KMS-11 (cell line): Measurements from ENCODE around the gene A1BG.

Experiments
- H2AFZ ChIP-seq: fragments of 200-600 bp; sonication (generic); 2 replicates; pipeline ENCODE4 v1.6.1; 2016; ENCODE audit warnings: antibody characterized with exemption, mixed run types, low read depth
- H3K27ac ChIP-seq: fragments of 200-600 bp; sonication (generic); 2 replicates; pipeline ENCODE4 v1.6.1; 2016; ENCODE audit warnings: mild to moderate bottlenecking, mixed run types
- H3K27me3 ChIP-seq: fragments of 200-600 bp; sonication (generic); 2 replicates; pipeline ENCODE4 v1.6.1; 2017; ENCODE audit warnings: mild to moderate bottlenecking, low read depth, mixed run types, moderate library complexity; ENCODE audit not compliant: insufficient read depth
- H3K36me3 ChIP-seq: fragments of 200-600 bp; sonication (generic); 2 replicates; pipeline ENCODE4 v1.6.1; 2017; ENCODE audit warnings: mild to moderate bottlenecking, mixed run types; ENCODE audit not compliant: insufficient read depth
- H3K4me1 ChIP-seq: fragments of 200-600 bp; sonication (generic); 2 replicates; pipeline ENCODE4 v1.6.1; 2016; ENCODE audit warnings: mild to moderate bottlenecking, low read depth, mixed run types; ENCODE audit not compliant: poor library complexity, severe bottlenecking
- H3K4me2 ChIP-seq: fragments of 200-600 bp; sonication (generic); 2 replicates; pipeline ENCODE4 v1.7.0; 2016; ENCODE audit warnings: mild to moderate bottlenecking, mixed run types
- H3K4me3 ChIP-seq: fragments of 200-600 bp; sonication (generic); IDR thresholded peaks from 2 replicates; pipeline ENCODE4 v1.6.1; 2017; ENCODE audit warnings: low read depth, low read length, mixed read lengths; ENCODE audit not compliant: insufficient read depth
- H3K79me2 ChIP-seq: fragments of 200-600 bp; sonication (generic); 2 replicates; pipeline ENCODE4 v1.6.1; 2016; ENCODE audit warnings: low read depth, mixed run types; ENCODE audit not compliant: insufficient read depth
- H3K9ac ChIP-seq: fragments of 200-600 bp; sonication (generic); 2 replicates; pipeline ENCODE4 v1.6.1; 2016; ENCODE audit warnings: mild to moderate bottlenecking, mixed run types
- H4K20me1 ChIP-seq: fragments of 200-600 bp; sonication (generic); 2 replicates; pipeline ENCODE4 v1.6.1; 2016; ENCODE audit warnings: mild to moderate bottlenecking, mixed run types; ENCODE audit not compliant: insufficient read depth
- CTCF ChIP-seq: fragments of 200-600 bp; sonication (generic); conservative IDR thresholded peaks from 2 replicates; pipeline ENCODE4 v1.6.1; 2017; ENCODE audit warnings: low read depth, mild to moderate bottlenecking, antibody characterized with exemption, low read length, moderate library complexity, mixed read lengths

The A1BG gene

GRCh38 chr19:58305932-58306323, 47.4 kb downstream of the A1BG start:
- Histone ChIP-seq H3K9ac (peak overlapping the region; percentile 62; the same call in 1 of the 2 replicates), H3K36me3 (peaks cover 18% of the 10 kb centered on the region; the same call in 1 of the 2 replicates), H3K79me2 (peaks cover 7% of the 10 kb centered on the region; the same call in 1 of the 2 replicates), H3K27me3 (no peaks in the 10 kb centered on the region), H4K20me1 (no peaks in the 10 kb centered on the region), H3K27ac (no peak overlapping the region; the same call in 1 of the 2 replicates), H3K4me3 (no peak overlapping the region), H3K4me2 (peak overlapping the region; percentile 82), H3K4me1 (peaks cover 10% of the 10 kb centered on the region), H2AFZ (peak overlapping the region; percentile 59; the same call in 1 of the 2 replicates)
- TF ChIP-seq CTCF: no peak

GRCh38 chr19:58305065-58305931, 48.0 kb downstream of the A1BG start, which contains the start of gene ERVK3-1:
TSS of gene ERVK3-1 (plus strand) at chr19:58305377. CDS start at chr19:58312169, 6,792 bp downstream.
- Histone ChIP-seq H3K4me2 (peak within 1 kb of the TSS; percentile 82), H3K79me2 (peaks cover 7% of the 10 kb centered on the region; the same call in 1 of the 2 replicates), H3K27ac (peak within 1 kb of the TSS; percentile 38; the same call in 1 of the 2 replicates), H3K4me1 (peaks cover 10% of the 10 kb centered on the region), H2AFZ (peak within 1 kb of the TSS; percentile 59), H3K4me3 (no peak within 1 kb of the TSS), H3K9ac (peak within 1 kb of the TSS; percentile 62), H4K20me1 (no peaks in the 10 kb centered on the region), H3K27me3 (no peaks in the 10 kb centered on the region), H3K36me3 (peaks cover 18% of the 10 kb centered on the region; the same call in 1 of the 2 replicates)
- TF ChIP-seq CTCF: no peak

- H3K4me1 ChIP-seq: peaks cover 10% of the 10 kb centered on the region
- peak overlapping the region; percentile 33; the same call in 1 of the 2 replicates for H3K4me2 ChIP-seq
- no peak for TF ChIP-seq CTCF
- peaks cover 7% of the 10 kb centered on the region; the same call in 1 of the 2 replicates for H3K79me2 ChIP-seq
- H3K27me3 ChIP-seq: no peaks in the 10 kb centered on the region
- peak overlapping the region; percentile 59 for H2AFZ ChIP-seq
- H3K4me3 ChIP-seq: no peak overlapping the region
- no peaks in the 10 kb centered on the region for H4K20me1 ChIP-seq
- H3K27ac ChIP-seq: no peak overlapping the region
- no peak overlapping the region for H3K9ac ChIP-seq
- H3K36me3 ChIP-seq: peaks cover 14% of the 10 kb centered on the region; the same call in 1 of the 2 replicates
Observed at GRCh38 chr19:58304748-58305064, 48.6 kb downstream of the A1BG start.

- H3K4me1 ChIP-seq: peaks cover 10% of the 10 kb centered on the region
- peaks cover 7% of the 10 kb centered on the region; the same call in 1 of the 2 replicates for H3K79me2 ChIP-seq
- no peak for TF ChIP-seq CTCF
- no peaks in the 10 kb centered on the region for H4K20me1 ChIP-seq
- no peak overlapping the region for H3K4me3 ChIP-seq
- H2AFZ ChIP-seq: peak overlapping the region; percentile 59; the same call in 1 of the 2 replicates
- H3K27ac ChIP-seq: no peak overlapping the region
- H3K36me3 ChIP-seq: peaks cover 14% of the 10 kb centered on the region; the same call in 1 of the 2 replicates
- no peaks in the 10 kb centered on the region for H3K27me3 ChIP-seq
- no peak overlapping the region for H3K9ac ChIP-seq
- H3K4me2 ChIP-seq: no peak overlapping the region
Observed at GRCh38 chr19:58304255-58304654, 49.0 kb downstream of the A1BG start.
